ENCODE measurements around the gene SPPL2C. TPM values are rescaled to one million over a fixed set of nuclear protein-coding genes. Genes with fewer than 3 reads are reported as not detected.

Gene SPPL2C
- total RNA-seq, 2 donors from 2014 or later = 1.5 TPM; not detected in 1

DNA sequence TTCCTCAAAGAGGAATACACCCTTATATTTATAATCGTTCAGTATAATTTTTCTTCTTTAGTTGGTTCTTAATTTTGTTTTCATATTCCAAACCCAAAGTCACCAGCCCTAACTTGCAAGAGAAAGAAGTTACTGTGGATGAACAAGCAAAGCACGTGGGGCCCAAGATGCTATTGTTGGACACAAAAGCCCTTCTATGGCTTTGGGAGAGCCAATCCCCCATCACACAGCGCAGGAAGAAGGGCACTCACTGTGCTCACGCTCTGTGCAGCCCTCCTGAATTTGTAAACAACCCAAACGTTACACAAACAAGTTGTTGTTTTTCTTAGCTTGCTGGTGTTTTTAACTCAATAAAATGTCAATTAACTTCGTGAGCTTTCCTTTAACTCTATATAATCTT lies 22.5 kb downstream of the SPPL2C start:
- TF ChIP-seq POLR2A (IDR thresholded peaks at IDR 0.05) (no peak), POLR2AphosphoS5 (IDR thresholded peaks at IDR 0.05) (no peak)
- TF ChIP-seq, protein P1, sequence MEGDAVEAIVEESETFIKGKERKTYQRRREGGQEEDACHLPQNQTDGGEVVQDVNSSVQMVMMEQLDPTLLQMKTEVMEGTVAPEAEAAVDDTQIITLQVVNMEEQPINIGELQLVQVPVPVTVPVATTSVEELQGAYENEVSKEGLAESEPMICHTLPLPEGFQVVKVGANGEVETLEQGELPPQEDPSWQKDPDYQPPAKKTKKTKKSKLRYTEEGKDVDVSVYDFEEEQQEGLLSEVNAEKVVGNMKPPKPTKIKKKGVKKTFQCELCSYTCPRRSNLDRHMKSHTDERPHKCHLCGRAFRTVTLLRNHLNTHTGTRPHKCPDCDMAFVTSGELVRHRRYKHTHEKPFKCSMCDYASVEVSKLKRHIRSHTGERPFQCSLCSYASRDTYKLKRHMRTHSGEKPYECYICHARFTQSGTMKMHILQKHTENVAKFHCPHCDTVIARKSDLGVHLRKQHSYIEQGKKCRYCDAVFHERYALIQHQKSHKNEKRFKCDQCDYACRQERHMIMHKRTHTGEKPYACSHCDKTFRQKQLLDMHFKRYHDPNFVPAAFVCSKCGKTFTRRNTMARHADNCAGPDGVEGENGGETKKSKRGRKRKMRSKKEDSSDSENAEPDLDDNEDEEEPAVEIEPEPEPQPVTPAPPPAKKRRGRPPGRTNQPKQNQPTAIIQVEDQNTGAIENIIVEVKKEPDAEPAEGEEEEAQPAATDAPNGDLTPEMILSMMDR (IDR thresholded peaks at IDR 0.05) = no peak
- intact Hi-C loops (cut with DNase I) = no loop called here
- Histone ChIP-seq H3K4me1 (replicated peaks) (no peaks in the 10 kb centered on the region), H3K36me3 (no peaks in the 10 kb centered on the region), H3K4me3 (no peak overlapping the region), H3K27me3 (replicated peaks; ENCODE audit: insufficient read depth) (peaks cover 3% of the 10 kb centered on the region), H3K27ac (no peak overlapping the region), H3K9me3 (no peaks in the 10 kb centered on the region)
- WGBS = 66% methylated on average over 6 of the region's 6 CpGs
- DNase-seq (ENCODE audit: low spot score) = no peak

DNA sequence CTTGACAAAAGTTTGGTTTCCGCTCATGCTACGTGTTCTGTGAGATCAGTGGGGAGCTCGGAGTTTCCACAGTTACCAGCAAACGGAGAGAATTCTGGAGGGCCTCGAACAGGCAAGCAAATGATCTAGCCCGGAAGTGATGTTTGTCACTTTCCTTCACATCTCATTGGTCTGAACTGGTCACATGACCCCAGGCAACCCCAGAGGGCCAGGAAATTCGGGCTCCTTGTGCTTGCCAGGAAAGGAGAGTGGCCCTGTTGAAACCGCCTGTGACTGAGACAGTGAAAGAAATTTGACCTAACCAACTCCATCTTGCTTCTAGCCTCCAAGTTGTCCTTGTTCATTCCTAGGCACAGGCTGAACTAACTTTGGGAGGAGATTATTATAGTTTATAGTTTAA lies 23.0 kb downstream of the SPPL2C start:
- Histone ChIP-seq H3K9me3 (no peaks in the 10 kb centered on the region), H3K4me3 (no peak overlapping the region), H3K27me3 (replicated peaks; ENCODE audit: insufficient read depth) (peaks cover 3% of the 10 kb centered on the region), H3K36me3 (no peaks in the 10 kb centered on the region), H3K4me1 (replicated peaks) (no peaks in the 10 kb centered on the region), H3K27ac (no peak overlapping the region)
- TF ChIP-seq, protein P1 (IDR thresholded peaks at IDR 0.05) = no peak
- TF ChIP-seq POLR2A (IDR thresholded peaks at IDR 0.05) (no peak), POLR2AphosphoS5 (IDR thresholded peaks at IDR 0.05) (no peak)
- intact Hi-C loops (cut with DNase I) = no loop called here
- WGBS = 71% methylated on average over 8 of the region's 8 CpGs
- no peak for DNase-seq (ENCODE audit: low spot score)

DNA sequence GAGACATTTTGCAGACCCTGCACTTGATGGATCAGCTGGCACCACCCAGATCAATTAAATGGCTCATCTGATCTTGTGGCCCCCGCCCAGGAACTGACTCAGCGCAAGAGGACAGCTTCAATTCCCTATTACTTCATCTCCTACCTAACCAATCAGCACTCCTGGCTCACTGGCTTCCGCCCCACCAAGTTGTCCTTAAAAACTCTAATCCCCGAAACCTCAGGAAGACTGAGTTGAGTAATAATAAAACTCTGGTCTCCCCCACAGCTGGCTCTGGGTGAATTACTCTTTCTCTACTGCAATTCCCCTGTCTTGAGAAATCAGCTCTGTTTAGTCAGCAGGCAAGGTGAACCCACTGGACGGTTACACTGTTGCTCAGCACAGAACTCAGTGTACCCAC lies 23.6 kb downstream of the SPPL2C start:
- Histone ChIP-seq H3K9me3 (no peaks in the 10 kb centered on the region), H3K36me3 (no peaks in the 10 kb centered on the region), H3K4me1 (replicated peaks) (no peaks in the 10 kb centered on the region), H3K27me3 (replicated peaks; ENCODE audit: insufficient read depth) (peaks cover 3% of the 10 kb centered on the region), H3K4me3 (no peak overlapping the region), H3K27ac (no peak overlapping the region)
- intact Hi-C loops (cut with DNase I) = no loop called here
- DNase-seq (ENCODE audit: low spot score) = no peak
- 68% methylated on average over 5 of the region's 5 CpGs for WGBS
- TF ChIP-seq POLR2A (IDR thresholded peaks at IDR 0.05) = no peak
- TF ChIP-seq, protein P1 (IDR thresholded peaks at IDR 0.05) = no peak
- TF ChIP-seq POLR2AphosphoS5 (IDR thresholded peaks at IDR 0.05) = no peak

DNA sequence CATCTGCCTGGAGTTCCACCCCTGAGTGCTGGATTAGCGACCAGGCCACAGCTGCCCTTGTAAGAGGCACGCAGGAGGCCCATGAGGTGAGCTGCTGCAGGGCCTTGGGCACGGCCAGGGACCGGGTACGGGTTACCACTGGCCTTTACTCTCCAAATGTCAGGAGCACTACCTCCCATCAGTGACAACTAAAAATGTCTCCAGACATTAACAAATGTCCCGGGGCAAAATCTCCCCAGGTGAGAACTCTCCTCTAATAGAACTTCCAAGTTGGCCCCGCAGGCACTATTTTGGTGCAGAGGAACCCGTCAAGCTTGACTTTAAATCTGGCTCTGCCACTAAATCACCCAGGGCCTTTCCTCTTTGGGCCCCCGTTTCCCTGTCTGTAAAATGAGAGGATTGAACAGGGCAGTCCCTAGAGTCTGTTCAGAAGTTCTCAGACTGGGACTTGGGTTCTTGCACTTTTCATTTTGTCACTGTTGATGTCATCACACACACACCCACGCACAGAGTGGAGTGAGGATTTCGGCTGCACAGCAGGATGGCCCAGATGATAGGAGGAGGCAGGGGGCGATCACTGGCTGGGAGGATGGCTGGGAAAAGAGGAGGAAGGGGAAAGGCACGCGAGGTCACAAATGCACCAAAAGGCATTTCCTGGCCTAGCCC lies 25.1 kb downstream of the SPPL2C start:
- intact Hi-C loops (cut with DNase I) = no loop called here
- Histone ChIP-seq H3K4me1 (replicated peaks) (no peaks in the 10 kb centered on the region), H3K36me3 (no peaks in the 10 kb centered on the region), H3K27ac (no peak overlapping the region), H3K9me3 (no peaks in the 10 kb centered on the region), H3K27me3 (replicated peaks; ENCODE audit: insufficient read depth) (no peaks in the 10 kb centered on the region), H3K4me3 (no peak overlapping the region)
- no peak for TF ChIP-seq POLR2A (IDR thresholded peaks at IDR 0.05)
- no peak for TF ChIP-seq POLR2AphosphoS5 (IDR thresholded peaks at IDR 0.05)
- TF ChIP-seq, protein P1 (IDR thresholded peaks at IDR 0.05) = no peak
- DNase-seq (ENCODE audit: low spot score) = no peak
- WGBS = 64% methylated on average over 14 of the region's 14 CpGs

DNA sequence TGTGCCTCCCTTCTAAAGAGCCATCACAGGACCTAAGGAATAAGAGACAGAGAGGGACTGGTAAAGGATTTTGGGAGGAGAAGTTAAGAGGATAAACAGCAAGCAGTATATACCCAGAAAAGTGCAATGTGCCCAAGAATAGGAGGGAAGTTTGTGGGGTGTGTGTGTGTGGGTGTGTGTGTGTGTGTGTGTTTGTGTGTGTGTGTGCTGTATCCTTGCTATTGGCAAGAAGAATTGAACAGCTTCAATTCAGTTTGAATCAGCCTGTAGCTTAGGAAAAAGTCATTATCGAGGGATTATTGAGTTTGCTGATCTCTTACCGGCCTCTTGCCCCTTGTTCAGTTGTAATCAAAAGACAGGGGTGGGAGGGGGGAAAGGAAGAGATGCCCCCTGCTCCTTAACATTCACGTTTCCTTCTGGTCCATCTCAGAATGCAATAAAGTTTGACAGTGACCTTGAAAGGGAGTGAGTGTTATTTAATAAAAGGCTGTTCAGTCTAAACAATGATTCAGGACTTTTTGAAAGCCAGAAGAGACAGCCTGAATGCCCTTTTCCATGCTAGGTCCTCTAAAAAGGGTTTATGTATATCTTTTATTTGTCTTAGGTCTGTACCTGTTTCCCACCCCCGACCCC lies 25.8 kb downstream of the SPPL2C start:
- TF ChIP-seq POLR2A (IDR thresholded peaks at IDR 0.05) = no peak
- no peak for TF ChIP-seq POLR2AphosphoS5 (IDR thresholded peaks at IDR 0.05)
- TF ChIP-seq, protein P1 (IDR thresholded peaks at IDR 0.05) = no peak
- no peaks in the 10 kb centered on the region for H3K36me3 ChIP-seq
- H3K4me3 ChIP-seq = no peak overlapping the region
- no peaks in the 10 kb centered on the region for H3K4me1 ChIP-seq (replicated peaks)
- WGBS = 40% methylated on average over 4 of the region's 4 CpGs
- H3K9me3 ChIP-seq = no peaks in the 10 kb centered on the region
- intact Hi-C loops (cut with DNase I) = no loop called here
- no peaks in the 10 kb centered on the region for H3K27me3 ChIP-seq (replicated peaks; ENCODE audit: insufficient read depth)
- no peak for DNase-seq (ENCODE audit: low spot score)
- no peak overlapping the region for H3K27ac ChIP-seq

Data from prostate gland (tissue), 2 donors.